ENCODE results near the gene GPR160. TPM values are rescaled to one million over a fixed set of nuclear protein-coding genes. Genes with fewer than 3 reads are reported as not detected.

Gene GPR160
- total and polyA plus RNA-seq, 9 of the 15 experiments (the other 6 are each of a cell fraction or from before 2014, with no cell fraction given) = 1.3 to 10.5 (median 8.3) TPM

DNA sequence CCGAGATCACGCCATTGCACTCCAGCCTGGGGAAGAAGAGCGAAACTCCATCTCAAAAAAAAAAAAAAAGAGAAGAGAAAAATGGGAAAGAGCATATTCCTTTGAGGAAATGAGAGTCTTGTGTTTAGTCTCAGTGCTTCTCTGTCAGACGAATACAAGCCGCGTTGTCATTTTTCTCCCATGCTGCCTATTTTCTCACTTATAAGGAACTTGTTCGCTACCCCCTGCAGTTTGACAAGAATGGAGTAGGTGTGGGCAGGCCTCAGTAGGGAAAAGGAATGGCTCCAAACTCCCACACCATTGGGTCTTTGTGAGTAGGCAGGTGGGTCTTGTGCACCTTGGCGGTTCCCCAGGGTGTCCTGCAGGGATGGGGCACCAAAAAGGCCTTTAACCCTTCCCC is 6.5 kb downstream of the GPR160 start (continued):
- TF ChIP-seq POU5F1 (IDR thresholded peaks at IDR 0.05; ENCODE audit: borderline replicate concordance, low read depth, low read length, partially characterized antibody) = no peak
- TF ChIP-seq, protein P1, sequence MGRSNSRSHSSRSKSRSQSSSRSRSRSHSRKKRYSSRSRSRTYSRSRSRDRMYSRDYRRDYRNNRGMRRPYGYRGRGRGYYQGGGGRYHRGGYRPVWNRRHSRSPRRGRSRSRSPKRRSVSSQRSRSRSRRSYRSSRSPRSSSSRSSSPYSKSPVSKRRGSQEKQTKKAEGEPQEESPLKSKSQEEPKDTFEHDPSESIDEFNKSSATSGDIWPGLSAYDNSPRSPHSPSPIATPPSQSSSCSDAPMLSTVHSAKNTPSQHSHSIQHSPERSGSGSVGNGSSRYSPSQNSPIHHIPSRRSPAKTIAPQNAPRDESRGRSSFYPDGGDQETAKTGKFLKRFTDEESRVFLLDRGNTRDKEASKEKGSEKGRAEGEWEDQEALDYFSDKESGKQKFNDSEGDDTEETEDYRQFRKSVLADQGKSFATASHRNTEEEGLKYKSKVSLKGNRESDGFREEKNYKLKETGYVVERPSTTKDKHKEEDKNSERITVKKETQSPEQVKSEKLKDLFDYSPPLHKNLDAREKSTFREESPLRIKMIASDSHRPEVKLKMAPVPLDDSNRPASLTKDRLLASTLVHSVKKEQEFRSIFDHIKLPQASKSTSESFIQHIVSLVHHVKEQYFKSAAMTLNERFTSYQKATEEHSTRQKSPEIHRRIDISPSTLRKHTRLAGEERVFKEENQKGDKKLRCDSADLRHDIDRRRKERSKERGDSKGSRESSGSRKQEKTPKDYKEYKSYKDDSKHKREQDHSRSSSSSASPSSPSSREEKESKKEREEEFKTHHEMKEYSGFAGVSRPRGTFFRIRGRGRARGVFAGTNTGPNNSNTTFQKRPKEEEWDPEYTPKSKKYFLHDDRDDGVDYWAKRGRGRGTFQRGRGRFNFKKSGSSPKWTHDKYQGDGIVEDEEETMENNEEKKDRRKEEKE (IDR thresholded peaks at IDR 0.05; ENCODE audit: borderline replicate concordance in 1 of 2, control insufficient read depth in 1 of 2, low read depth in 2 of 2, low read length in 1 of 2) = no peak
- no peak for TF ChIP-seq IRF2 (CRISPR knock-in tag; IDR thresholded peaks at IDR 0.05)
- no peak for TF ChIP-seq TCF3 (CRISPR knock-in tag; IDR thresholded peaks at IDR 0.05)
- TF ChIP-seq ZNF695 (CRISPR knock-in tag; IDR thresholded peaks at IDR 0.05) = no peak

- no peaks in the 10 kb centered on the region for H3K9me1 ChIP-seq (ENCODE audit: control insufficient read depth, insufficient read depth, low read length)
- no peaks in the 10 kb centered on the region for H3K36me3 ChIP-seq (ENCODE audit: control insufficient read depth, insufficient read depth, low read length)
- no peak overlapping the region for H3K4me3 ChIP-seq
- ChIA-PET CTCF (ENCODE audit: low intra/inter-chr PET ratio) (no interaction called here), POLR2A (interaction anchor here (1.2 kb wide), 1 partner anchor 10 kb away, joined by 4 read pairs; no protein-coding TSS in a partner anchor)
- H3K27me3 ChIP-seq (ENCODE audit: control insufficient read depth in 2 of 2, insufficient read depth in 2 of 2, low read length in 2 of 2) = no peaks in the 10 kb centered on the region
- no peak overlapping the region; a peak in 1 of 4 replicates for H3K9ac ChIP-seq (ENCODE audit: insufficient read depth in 1 of 2, low read depth in 2 of 2, low read length in 2 of 2)
- no TSS peak for BruUV-seq (replicated peaks)
- no peak overlapping the region for H3K27ac ChIP-seq (ENCODE audit: extremely low read depth, low read depth, low read length)
- no peak for DNase-seq (ENCODE audit: extremely low read depth in 1 of 4, low spot score in 3 of 4)
- 59% methylated on average over 8 of the region's 8 CpGs for WGBS (ENCODE audit: insufficient coverage, low coverage, missing lambda C conversion rate)
- no peak overlapping the region for H2AFZ ChIP-seq (ENCODE audit: low read depth, low read length)
- H3K9me3 ChIP-seq (replicated peaks; ENCODE audit: control insufficient read depth, insufficient read depth, low read depth, low read length) = no peaks in the 10 kb centered on the region
- H3K4me2 ChIP-seq (ENCODE audit: insufficient read depth, low read length) = no peak overlapping the region
- no peaks in the 10 kb centered on the region for H3K79me2 ChIP-seq (ENCODE audit: control insufficient read depth, insufficient read depth, low read length)
- H3K4me1 ChIP-seq (replicated peaks in 1 of 2; ENCODE audit: control insufficient read depth in 2 of 2, insufficient read depth in 2 of 2, low read length in 2 of 2) = peaks cover 0 to 2% of the 10 kb centered on the region in 2 experiments; a peak in 1 of 5 replicates
- no peak; the same call in 1 of the 3 replicates for ATAC-seq
- FAIRE-seq = peak; percentile 6
- in situ Hi-C loops (cut with MboI) = no loop called here
- peak; percentile 78; the same call in 1 of the 2 replicates for TF ChIP-seq SPI1 (IDR thresholded peaks at IDR 0.05; ENCODE audit: borderline replicate concordance, low read depth, low read length)
- TF ChIP-seq ZKSCAN1 (IDR thresholded peaks at IDR 0.05; ENCODE audit: low read depth, low read length) = no peak
- intact Hi-C loops (cut with micrococcal nuclease) = no loop called here
- H4K20me1 ChIP-seq (replicated peaks; ENCODE audit: control insufficient read depth, insufficient read depth, low read length) = no peaks in the 10 kb centered on the region
These were observed 7.0 kb downstream of the GPR160 start for GRCh38 chr3:170044795-170045244.

All from K562 (cell line).